Measurements from ENCODE around the gene THRSP. TPM values are rescaled to one million over a fixed set of nuclear protein-coding genes. Genes with fewer than 3 reads are reported as not detected.

Gene THRSP
- total RNA-seq, 2 experiments from 2014 or later = not detected

- Histone ChIP-seq H3K4me3 (ENCODE audit: low read length) (no peak overlapping the region), H3K36me3 (ENCODE audit: insufficient read depth, low read length) (no peaks in the 10 kb centered on the region), H3K4me1 (ENCODE audit: insufficient read depth, low read length) (peaks cover 14% of the 10 kb centered on the region), H3K27ac (ENCODE audit: low read depth in 1 of 2, low read length in 2 of 2) (no peak overlapping the region), H3K9me3 (ENCODE audit: control insufficient read depth in 1 of 2, insufficient read depth in 1 of 2, low read length in 2 of 2) (no peaks in the 10 kb centered on the region), H3K27me3 (ENCODE audit: control insufficient read depth in 1 of 2, insufficient read depth in 2 of 2, low read length in 2 of 2) (no peaks in the 10 kb centered on the region)
- TF ChIP-seq, protein P1, sequence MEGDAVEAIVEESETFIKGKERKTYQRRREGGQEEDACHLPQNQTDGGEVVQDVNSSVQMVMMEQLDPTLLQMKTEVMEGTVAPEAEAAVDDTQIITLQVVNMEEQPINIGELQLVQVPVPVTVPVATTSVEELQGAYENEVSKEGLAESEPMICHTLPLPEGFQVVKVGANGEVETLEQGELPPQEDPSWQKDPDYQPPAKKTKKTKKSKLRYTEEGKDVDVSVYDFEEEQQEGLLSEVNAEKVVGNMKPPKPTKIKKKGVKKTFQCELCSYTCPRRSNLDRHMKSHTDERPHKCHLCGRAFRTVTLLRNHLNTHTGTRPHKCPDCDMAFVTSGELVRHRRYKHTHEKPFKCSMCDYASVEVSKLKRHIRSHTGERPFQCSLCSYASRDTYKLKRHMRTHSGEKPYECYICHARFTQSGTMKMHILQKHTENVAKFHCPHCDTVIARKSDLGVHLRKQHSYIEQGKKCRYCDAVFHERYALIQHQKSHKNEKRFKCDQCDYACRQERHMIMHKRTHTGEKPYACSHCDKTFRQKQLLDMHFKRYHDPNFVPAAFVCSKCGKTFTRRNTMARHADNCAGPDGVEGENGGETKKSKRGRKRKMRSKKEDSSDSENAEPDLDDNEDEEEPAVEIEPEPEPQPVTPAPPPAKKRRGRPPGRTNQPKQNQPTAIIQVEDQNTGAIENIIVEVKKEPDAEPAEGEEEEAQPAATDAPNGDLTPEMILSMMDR (IDR thresholded peaks at IDR 0.05) = no peak
- H3K4me1 Mint-ChIP-seq (ENCODE audit: low read depth) = peaks cover 20% of the 10 kb centered on the region
- no peaks in the 10 kb centered on the region for H3K36me3 Mint-ChIP-seq (ENCODE audit: low read depth)
- ChIA-PET POLR2A (no interaction called here), CTCF (interaction anchor here (1.4 kb wide), 1 partner anchor 50 kb away, joined by 3 read pairs; the partner anchor contains the start of gene INTS4)
- no peaks in the 10 kb centered on the region for H3K27me3 Mint-ChIP-seq
- DNase-seq = no peak
- no peak for ATAC-seq (ENCODE audit: poor library complexity)
- no peak overlapping the region for H3K4me3 Mint-ChIP-seq
- intact Hi-C loops (cut with DNase I, micrococcal nuclease) = loop anchor here in 1 of 2 experiments (5.0 kb wide), 1 partner anchor 267 kb away; no protein-coding TSS in a partner anchor
- H3K9me3 Mint-ChIP-seq = no peaks in the 10 kb centered on the region
- no peak overlapping the region for H3K27ac Mint-ChIP-seq
Measured at GRCh38 chr11:78044706-78045105, 19.0 kb upstream of the THRSP start.

DNA sequence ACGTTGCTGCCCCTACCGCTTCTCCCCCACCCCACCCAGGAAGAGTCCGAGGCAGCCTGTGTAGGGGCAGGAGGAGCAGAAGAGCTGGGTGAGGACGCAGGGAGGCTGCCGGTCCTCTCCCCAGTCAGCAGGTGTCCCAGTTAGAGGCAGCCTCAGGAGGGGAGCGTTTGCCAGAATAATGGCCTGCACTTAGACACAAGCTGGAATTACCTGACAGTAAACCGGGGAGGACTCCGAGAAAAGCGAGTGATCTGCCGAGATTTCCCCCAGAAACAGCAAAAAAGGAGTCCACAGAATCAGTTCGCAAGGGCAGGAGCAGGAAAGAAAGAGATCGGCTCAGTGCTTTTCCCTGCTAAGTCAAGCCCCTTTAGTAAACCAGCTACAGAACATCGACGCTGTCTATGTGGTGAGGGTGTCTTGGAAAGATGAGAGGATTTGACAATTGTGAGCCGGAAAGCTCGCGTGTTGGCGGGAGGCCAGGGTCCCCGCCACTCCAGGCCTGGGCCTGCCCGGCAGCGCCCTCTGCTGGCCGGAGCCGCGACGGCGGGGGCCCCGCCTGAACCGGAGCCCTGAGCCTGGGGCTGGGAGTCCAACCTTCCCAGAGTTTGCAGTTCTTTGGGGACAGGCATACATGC is 17.7 kb upstream of the THRSP start:
- H3K36me3 Mint-ChIP-seq (ENCODE audit: low read depth) = no peaks in the 10 kb centered on the region
- H3K4me3 Mint-ChIP-seq = peak overlapping the region; percentile 73
- Histone ChIP-seq H3K9me3 (ENCODE audit: control insufficient read depth in 1 of 2, insufficient read depth in 1 of 2, low read length in 2 of 2) (no peaks in the 10 kb centered on the region), H3K4me1 (ENCODE audit: insufficient read depth, low read length) (peaks cover 10% of the 10 kb centered on the region), H3K27me3 (ENCODE audit: control insufficient read depth in 1 of 2, insufficient read depth in 2 of 2, low read length in 2 of 2) (no peaks in the 10 kb centered on the region), H3K36me3 (ENCODE audit: insufficient read depth, low read length) (no peaks in the 10 kb centered on the region), H3K4me3 (ENCODE audit: low read length) (peak overlapping the region; percentile 37), H3K27ac (ENCODE audit: low read depth in 1 of 2, low read length in 2 of 2) (no peak overlapping the region)
- CTCF ChIA-PET = interaction anchor here (0.6 to 1.8 kb wide), 17 partner anchors 9 to 527 kb away, joined by 3 to 11 read pairs (median 3); partner anchors contain the start of genes GAB2, INTS4 and THRSP
- intact Hi-C loops (cut with DNase I, micrococcal nuclease) = loop anchor here (1.0 to 5.0 kb wide), 4 partner anchors 49 to 270 kb away; no protein-coding TSS in a partner anchor
- ATAC-seq (ENCODE audit: poor library complexity) (peak; percentile 97), DNase-seq (peak; percentile 58 to 87 (median 78))
- TF ChIP-seq, protein P1 (IDR thresholded peaks at IDR 0.05) = peak; percentile 90
- no peaks in the 10 kb centered on the region for H3K9me3 Mint-ChIP-seq
- no peak overlapping the region for H3K27ac Mint-ChIP-seq
- H3K27me3 Mint-ChIP-seq = no peaks in the 10 kb centered on the region
- POLR2A ChIA-PET = interaction anchor here (0.6 to 1.3 kb wide), 2 partner anchors 51 to 161 kb away, joined by 3 to 11 read pairs; partner anchors contain the start of gene INTS4
- peaks cover 12% of the 10 kb centered on the region for H3K4me1 Mint-ChIP-seq (ENCODE audit: low read depth)

DNA sequence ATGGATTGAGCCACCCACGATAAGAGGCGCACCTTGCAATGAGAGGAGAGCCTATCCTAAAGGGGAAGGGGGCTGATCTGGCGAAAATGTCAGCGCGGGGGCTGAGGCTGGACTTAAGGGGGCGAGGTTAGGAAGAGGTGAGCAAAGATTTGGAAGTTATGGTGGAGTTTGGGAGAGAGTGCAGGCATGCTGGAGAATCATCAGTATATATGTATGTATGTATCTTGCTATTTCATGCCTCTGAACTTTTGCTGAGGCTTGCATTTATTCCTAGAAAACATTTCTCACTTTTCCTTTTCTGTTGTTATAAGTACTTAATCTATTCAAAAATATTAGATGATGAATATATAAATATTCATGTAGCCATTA is 17.2 kb upstream of the THRSP start:
- H3K27me3 ChIP-seq (ENCODE audit: control insufficient read depth in 1 of 2, insufficient read depth in 2 of 2, low read length in 2 of 2) = no peaks in the 10 kb centered on the region
- H3K9me3 ChIP-seq (ENCODE audit: control insufficient read depth in 1 of 2, insufficient read depth in 1 of 2, low read length in 2 of 2) = no peaks in the 10 kb centered on the region
- POLR2A ChIA-PET = interaction anchor here (1.3 kb wide), 1 partner anchor 52 kb away, joined by 11 read pairs; the partner anchor contains the start of gene INTS4
- Mint-ChIP-seq H3K27ac (no peak overlapping the region), H3K4me3 (no peak overlapping the region), H3K4me1 (ENCODE audit: low read depth) (peaks cover 11% of the 10 kb centered on the region), H3K36me3 (ENCODE audit: low read depth) (no peaks in the 10 kb centered on the region), H3K9me3 (no peaks in the 10 kb centered on the region), H3K27me3 (no peaks in the 10 kb centered on the region)
- peaks cover 10% of the 10 kb centered on the region for H3K4me1 ChIP-seq (ENCODE audit: insufficient read depth, low read length)
- H3K36me3 ChIP-seq (ENCODE audit: insufficient read depth, low read length) = no peaks in the 10 kb centered on the region
- no peak for ATAC-seq (ENCODE audit: poor library complexity)
- intact Hi-C loops (cut with DNase I, micrococcal nuclease) = loop anchor here (1.0 to 5.0 kb wide), 4 partner anchors 49 to 270 kb away; no protein-coding TSS in a partner anchor
- H3K4me3 ChIP-seq (ENCODE audit: low read length) = no peak overlapping the region
- H3K27ac ChIP-seq (ENCODE audit: low read depth in 1 of 2, low read length in 2 of 2) = no peak overlapping the region
- CTCF ChIA-PET = interaction anchor here (0.7 to 1.8 kb wide), 12 partner anchors 9 to 371 kb away, joined by 3 to 11 read pairs (median 4); partner anchors contain the start of genes GAB2, INTS4 and THRSP
- TF ChIP-seq, protein P1 (IDR thresholded peaks at IDR 0.05) = peak; percentile 22
- no peak for DNase-seq

Measured in CD4-positive, alpha-beta T cell (primary cell).